HEK293 (cell line): ENCODE results near the gene PLD5.

ENCODE experiments used
- CTCF ChIA-PET: fragments of 350-600 bp; formaldehyde crosslinking; extraction: SDS; loops from one replicate; lab custom pipeline; 2021; ENCODE audit warnings: antibody characterized with exemption; lab: Yijun Ruan, JAX
- POLR2A ChIA-PET: fragments of 300-600 bp; formaldehyde crosslinking; extraction: SDS; loops from one replicate; lab custom pipeline; 2020; ENCODE audit warnings: antibody characterized with exemption, inconsistent platforms; lab: Yijun Ruan, JAX
- H3K27ac ChIP-seq: fragments of 200-500 bp; sonication (Bioruptor generic); 2 replicates; pipeline ENCODE4 v1.5.1; 2014; ENCODE audit warnings: low read depth, low read length, control low read depth, inconsistent platforms; ENCODE audit errors: extremely low read depth
- H3K36me3 ChIP-seq, 2 experiments: fragments of 200-500 bp in 1 of 2; sonication (Bioruptor generic) in 1 of 2; 1 replicate in 1 of 2; 2 replicates in 1 of 2; pipeline ENCODE4 v1.5.1; 2014 to 2017; ENCODE audit warnings: inconsistent platforms in 2 of 2, low read length in 2 of 2; ENCODE audit not compliant: control insufficient read depth in 2 of 2, insufficient read depth in 1 of 2
- H3K4me1 ChIP-seq: fragments of 200-500 bp; sonication (Bioruptor generic); 2 replicates; pipeline ENCODE4 v1.5.1; 2014; ENCODE audit warnings: mild to moderate bottlenecking, low read length, inconsistent platforms; ENCODE audit not compliant: control insufficient read depth, insufficient read depth
- H3K4me3 ChIP-seq: 2 replicates; pipeline ENCODE4 v1.5.1; 2011; ENCODE audit warnings: low read depth, mild to moderate bottlenecking, control low read depth, low read length, moderate library complexity
- H3K9me3 ChIP-seq: fragments of 200-500 bp; sonication (Bioruptor generic); 2 replicates; pipeline ENCODE4 v1.5.1; 2014; ENCODE audit warnings: low read depth, low read length, inconsistent platforms; ENCODE audit not compliant: control insufficient read depth, insufficient read depth
- KLF16 ChIP-seq: fragments of 450-650 bp; formaldehyde crosslinking; IDR thresholded peaks from 2 replicates; pipeline ENCODE4 v1.5.1; 2017; ENCODE audit warnings: missing biosample characterization, missing genetic modification characterization
- MEIS1 ChIP-seq: sonication (generic); formaldehyde crosslinking; IDR thresholded peaks from 2 replicates; pipeline ENCODE4 v1.8.1; 2022; ENCODE audit warnings: missing genetic modification reagents, mild to moderate bottlenecking, borderline replicate concordance
- PRDM1 ChIP-seq: fragments of 450-650 bp; formaldehyde crosslinking; IDR thresholded peaks from 2 replicates; pipeline ENCODE4; 2016; ENCODE audit warnings: missing biosample characterization, missing genetic modification characterization
- TCF7L2 ChIP-seq: IDR thresholded peaks from 2 replicates; pipeline ENCODE4 v1.6.1; 2011; ENCODE audit warnings: low read depth, mild to moderate bottlenecking, inconsistent platforms, low read length, moderate library complexity, borderline replicate concordance
- ZBTB20 ChIP-seq: fragments of 450-650 bp; formaldehyde crosslinking; IDR thresholded peaks from 2 replicates; pipeline ENCODE4 v1.5.1; 2016; ENCODE audit warnings: missing biosample characterization, missing genetic modification characterization
- ZNF138 ChIP-seq: fragments of 450-650 bp; formaldehyde crosslinking; IDR thresholded peaks from 2 replicates; pipeline ENCODE4 v1.5.1; 2016; ENCODE audit warnings: missing biosample characterization, missing genetic modification characterization, borderline replicate concordance
- ZNF155 ChIP-seq: fragments of 450-650 bp; formaldehyde crosslinking; IDR thresholded peaks from 2 replicates; pipeline ENCODE4 v1.5.1; 2016; ENCODE audit warnings: missing biosample characterization, missing genetic modification characterization
- ZNF157 ChIP-seq: fragments of 450-650 bp; formaldehyde crosslinking; IDR thresholded peaks from 2 replicates; pipeline ENCODE4 v1.5.1; 2016; ENCODE audit warnings: missing biosample characterization, missing genetic modification characterization
- ZNF239 ChIP-seq: fragments of 450-650 bp; formaldehyde crosslinking; IDR thresholded peaks from 2 replicates; pipeline ENCODE4 v1.5.1; 2016; ENCODE audit warnings: missing biosample characterization, missing genetic modification characterization
- ZNF341 ChIP-seq: fragments of 450-650 bp; formaldehyde crosslinking; IDR thresholded peaks from 2 replicates; pipeline ENCODE4; 2016; ENCODE audit warnings: low read depth, missing biosample characterization, missing genetic modification characterization
- ZNF398 ChIP-seq: fragments of 450-650 bp; formaldehyde crosslinking; IDR thresholded peaks from 2 replicates; pipeline ENCODE4 v1.5.1; 2017; ENCODE audit warnings: missing biosample characterization, missing genetic modification characterization
- ZNF404 ChIP-seq: fragments of 450-650 bp; formaldehyde crosslinking; IDR thresholded peaks from 2 replicates; pipeline ENCODE4 v1.5.1; 2017; ENCODE audit warnings: missing biosample characterization, missing genetic modification characterization
- ZNF473 ChIP-seq: fragments of 450-650 bp; formaldehyde crosslinking; IDR thresholded peaks from 2 replicates; pipeline ENCODE4 v1.5.1; 2017; ENCODE audit warnings: missing biosample characterization, missing genetic modification characterization
- ZNF555 ChIP-seq: fragments of 450-650 bp; formaldehyde crosslinking; conservative IDR thresholded peaks from 2 replicates; pipeline ENCODE4 v1.5.1; 2017; ENCODE audit warnings: missing biosample characterization, mild to moderate bottlenecking, missing genetic modification characterization, inconsistent platforms
- ZNF670 ChIP-seq: fragments of 450-650 bp; formaldehyde crosslinking; IDR thresholded peaks from 2 replicates; pipeline ENCODE4 v1.5.1; 2016; ENCODE audit warnings: missing biosample characterization, missing genetic modification characterization, low read depth
- ZSCAN23 ChIP-seq: fragments of 450-650 bp; formaldehyde crosslinking; IDR thresholded peaks from 2 replicates; pipeline ENCODE4 v1.5.1; 2016; ENCODE audit warnings: missing biosample characterization, missing genetic modification characterization
- TF ChIP-seq, protein P1 (sequence below): fragments of 450-650 bp; formaldehyde crosslinking; IDR thresholded peaks from 2 replicates; pipeline ENCODE4 v1.5.1; 2016; ENCODE audit warnings: missing biosample characterization, missing genetic modification characterization
- TF ChIP-seq, protein P2 (sequence below): fragments of 450-650 bp; formaldehyde crosslinking; conservative IDR thresholded peaks from 2 replicates; pipeline ENCODE4 v1.5.1; 2016; ENCODE audit warnings: low read depth, missing biosample characterization, missing genetic modification characterization

Gene PLD5

DNA sequence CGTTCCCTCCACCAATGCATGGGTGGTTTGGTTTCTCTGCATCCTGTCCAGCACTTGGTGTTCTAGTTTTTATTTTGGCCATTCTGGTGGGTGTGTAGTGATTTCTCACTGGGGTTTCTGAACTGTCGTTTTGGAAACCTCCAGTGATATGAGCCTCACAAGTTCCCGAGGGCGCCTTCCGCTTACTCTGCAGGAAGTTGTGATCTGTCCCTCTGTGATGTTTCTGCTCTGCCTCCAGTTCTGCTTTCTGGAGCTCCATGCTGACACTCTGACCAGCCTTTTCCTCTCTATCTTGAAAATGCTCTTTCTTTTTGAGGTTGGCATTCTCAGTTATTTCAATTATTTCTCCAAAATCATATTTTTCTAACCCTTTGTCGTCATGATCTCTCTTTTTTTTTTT lies 111.6 kb downstream of the PLD5 start (continued):
- no peak for TF ChIP-seq ZNF398 (tag by site-specific recombination)

DNA sequence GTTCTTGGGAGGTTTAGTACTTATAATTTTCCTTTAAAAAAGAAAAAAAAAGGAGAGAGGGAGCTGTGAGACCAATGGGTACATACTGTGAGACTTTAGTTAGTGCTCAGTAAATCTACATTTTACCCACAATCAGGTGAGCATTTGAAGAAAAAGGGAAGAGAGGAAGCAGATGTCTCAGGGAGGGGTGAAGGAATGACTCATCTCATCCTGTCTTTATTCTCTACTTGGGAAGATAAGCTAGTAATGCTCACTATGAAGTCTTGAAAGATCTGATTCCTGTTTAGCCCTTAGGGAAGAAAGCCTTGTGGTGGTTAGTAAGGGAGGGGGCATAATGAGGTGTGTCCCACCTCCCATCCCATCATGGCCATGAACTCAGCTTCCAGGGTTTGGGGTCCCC lies 112.6 kb downstream of the PLD5 start:
- Histone ChIP-seq H3K36me3 (no peaks in the 10 kb centered on the region), H3K9me3 (no peaks in the 10 kb centered on the region), H3K4me1 (no peaks in the 10 kb centered on the region), H3K4me3 (no peak overlapping the region), H3K27ac (no peak overlapping the region)
- ChIA-PET CTCF (interaction anchor here (0.6 to 0.9 kb wide), 2 partner anchors 14 to 332 kb away, joined by 3 read pairs; no protein-coding TSS in a partner anchor), POLR2A (no interaction called here)
- TF ChIP-seq ZNF473 (tag by site-specific recombination) (no peak), ZBTB20 (tag by site-specific recombination) (no peak), TCF7L2 (no peak), ZNF155 (tag by site-specific recombination) (no peak), ZNF138 (tag by site-specific recombination) (no peak), MEIS1 (CRISPR knock-in tag) (no peak), ZNF341 (tag by site-specific recombination) (no peak), PRDM1 (tag by site-specific recombination) (no peak), ZNF555 (tag by site-specific recombination) (no peak), ZNF404 (tag by site-specific recombination) (no peak), ZNF670 (no peak), ZNF239 (tag by site-specific recombination) (no peak), ZNF157 (no peak), KLF16 (tag by site-specific recombination) (no peak), ZSCAN23 (tag by site-specific recombination) (no peak)
- TF ChIP-seq, protein P1, sequence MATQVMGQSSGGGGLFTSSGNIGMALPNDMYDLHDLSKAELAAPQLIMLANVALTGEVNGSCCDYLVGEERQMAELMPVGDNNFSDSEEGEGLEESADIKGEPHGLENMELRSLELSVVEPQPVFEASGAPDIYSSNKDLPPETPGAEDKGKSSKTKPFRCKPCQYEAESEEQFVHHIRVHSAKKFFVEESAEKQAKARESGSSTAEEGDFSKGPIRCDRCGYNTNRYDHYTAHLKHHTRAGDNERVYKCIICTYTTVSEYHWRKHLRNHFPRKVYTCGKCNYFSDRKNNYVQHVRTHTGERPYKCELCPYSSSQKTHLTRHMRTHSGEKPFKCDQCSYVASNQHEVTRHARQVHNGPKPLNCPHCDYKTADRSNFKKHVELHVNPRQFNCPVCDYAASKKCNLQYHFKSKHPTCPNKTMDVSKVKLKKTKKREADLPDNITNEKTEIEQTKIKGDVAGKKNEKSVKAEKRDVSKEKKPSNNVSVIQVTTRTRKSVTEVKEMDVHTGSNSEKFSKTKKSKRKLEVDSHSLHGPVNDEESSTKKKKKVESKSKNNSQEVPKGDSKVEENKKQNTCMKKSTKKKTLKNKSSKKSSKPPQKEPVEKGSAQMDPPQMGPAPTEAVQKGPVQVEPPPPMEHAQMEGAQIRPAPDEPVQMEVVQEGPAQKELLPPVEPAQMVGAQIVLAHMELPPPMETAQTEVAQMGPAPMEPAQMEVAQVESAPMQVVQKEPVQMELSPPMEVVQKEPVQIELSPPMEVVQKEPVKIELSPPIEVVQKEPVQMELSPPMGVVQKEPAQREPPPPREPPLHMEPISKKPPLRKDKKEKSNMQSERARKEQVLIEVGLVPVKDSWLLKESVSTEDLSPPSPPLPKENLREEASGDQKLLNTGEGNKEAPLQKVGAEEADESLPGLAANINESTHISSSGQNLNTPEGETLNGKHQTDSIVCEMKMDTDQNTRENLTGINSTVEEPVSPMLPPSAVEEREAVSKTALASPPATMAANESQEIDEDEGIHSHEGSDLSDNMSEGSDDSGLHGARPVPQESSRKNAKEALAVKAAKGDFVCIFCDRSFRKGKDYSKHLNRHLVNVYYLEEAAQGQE (tag by site-specific recombination) = no peak
- TF ChIP-seq, protein P2, sequence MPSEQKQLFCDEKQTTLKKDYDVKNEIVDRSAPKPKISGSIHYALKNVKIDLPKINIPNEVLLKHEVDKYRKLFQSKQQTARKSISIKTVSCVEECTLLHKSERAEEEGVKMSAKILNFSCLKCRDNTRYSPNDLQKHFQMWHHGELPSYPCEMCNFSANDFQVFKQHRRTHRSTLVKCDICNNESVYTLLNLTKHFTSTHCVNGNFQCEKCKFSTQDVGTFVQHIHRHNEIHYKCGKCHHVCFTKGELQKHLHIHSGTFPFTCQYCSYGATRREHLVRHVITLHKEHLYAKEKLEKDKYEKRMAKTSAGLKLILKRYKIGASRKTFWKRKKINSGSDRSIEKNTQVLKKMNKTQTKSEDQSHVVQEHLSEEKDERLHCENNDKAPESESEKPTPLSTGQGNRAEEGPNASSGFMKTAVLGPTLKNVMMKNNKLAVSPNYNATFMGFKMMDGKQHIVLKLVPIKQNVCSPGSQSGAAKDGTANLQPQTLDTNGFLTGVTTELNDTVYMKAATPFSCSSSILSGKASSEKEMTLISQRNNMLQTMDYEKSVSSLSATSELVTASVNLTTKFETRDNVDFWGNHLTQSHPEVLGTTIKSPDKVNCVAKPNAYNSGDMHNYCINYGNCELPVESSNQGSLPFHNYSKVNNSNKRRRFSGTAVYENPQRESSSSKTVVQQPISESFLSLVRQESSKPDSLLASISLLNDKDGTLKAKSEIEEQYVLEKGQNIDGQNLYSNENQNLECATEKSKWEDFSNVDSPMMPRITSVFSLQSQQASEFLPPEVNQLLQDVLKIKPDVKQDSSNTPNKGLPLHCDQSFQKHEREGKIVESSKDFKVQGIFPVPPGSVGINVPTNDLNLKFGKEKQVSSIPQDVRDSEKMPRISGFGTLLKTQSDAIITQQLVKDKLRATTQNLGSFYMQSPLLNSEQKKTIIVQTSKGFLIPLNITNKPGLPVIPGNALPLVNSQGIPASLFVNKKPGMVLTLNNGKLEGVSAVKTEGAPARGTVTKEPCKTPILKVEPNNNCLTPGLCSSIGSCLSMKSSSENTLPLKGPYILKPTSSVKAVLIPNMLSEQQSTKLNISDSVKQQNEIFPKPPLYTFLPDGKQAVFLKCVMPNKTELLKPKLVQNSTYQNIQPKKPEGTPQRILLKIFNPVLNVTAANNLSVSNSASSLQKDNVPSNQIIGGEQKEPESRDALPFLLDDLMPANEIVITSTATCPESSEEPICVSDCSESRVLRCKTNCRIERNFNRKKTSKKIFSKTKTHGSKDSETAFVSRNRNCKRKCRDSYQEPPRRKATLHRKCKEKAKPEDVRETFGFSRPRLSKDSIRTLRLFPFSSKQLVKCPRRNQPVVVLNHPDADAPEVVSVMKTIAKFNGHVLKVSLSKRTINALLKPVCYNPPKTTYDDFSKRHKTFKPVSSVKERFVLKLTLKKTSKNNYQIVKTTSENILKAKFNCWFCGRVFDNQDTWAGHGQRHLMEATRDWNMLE = no peak
